Liver (tissue), 9 donors: ENCODE results near the gene CTTN. TPM values are rescaled to one million over a fixed set of nuclear protein-coding genes. Genes with fewer than 3 reads are reported as not detected.

ENCODE experiments used
- DNase-seq: peaks from one replicate; pipeline ENCODE4 v3.0.0-alpha.2; 2017; ENCODE audit warnings: low spot score
- H3K27ac ChIP-seq, 2 donors: one replicate each; pipeline ENCODE4 v1.7.0; 2013; ENCODE audit warnings: inconsistent platforms in 2 of 2, low read length in 2 of 2, control low read depth in 1 of 2, low read depth in 1 of 2, mild to moderate bottlenecking in 1 of 2
- H3K27me3 ChIP-seq, 4 donors: one replicate each; pipeline versions ENCODE4 v1.6.1 to v1.7.0; 2013; ENCODE audit warnings: low read length in 3 of 4, inconsistent platforms in 1 of 4, mild to moderate bottlenecking in 1 of 4, moderate library complexity in 1 of 4; ENCODE audit not compliant: control insufficient read depth in 4 of 4, insufficient read depth in 4 of 4
- H3K36me3 ChIP-seq, 4 donors: one replicate each; pipeline versions ENCODE4 v1.6.1 to v1.7.0; 2013; ENCODE audit warnings: low read length in 3 of 4, mild to moderate bottlenecking in 3 of 4, low read depth in 1 of 4, moderate library complexity in 1 of 4; ENCODE audit not compliant: control insufficient read depth in 4 of 4, insufficient read depth in 3 of 4
- H3K4me1 ChIP-seq, 4 donors: one replicate each; pipeline versions ENCODE4 v1.6.1 to v1.7.0; 2013; ENCODE audit warnings: low read length in 3 of 4, mild to moderate bottlenecking in 3 of 4, moderate library complexity in 1 of 4; ENCODE audit not compliant: control insufficient read depth in 4 of 4, insufficient read depth in 4 of 4
- H3K4me3 ChIP-seq, 3 donors: one replicate each; pipeline versions ENCODE4 v1.6.1 to v1.7.0; 2013; ENCODE audit warnings: low read length in 3 of 3, control low read depth in 1 of 3, low read depth in 1 of 3, mild to moderate bottlenecking in 1 of 3
- H3K9ac ChIP-seq, 2 donors: one replicate each; pipeline ENCODE4 v1.7.0; 2013; ENCODE audit warnings: low read length in 2 of 2, mild to moderate bottlenecking in 2 of 2, moderate library complexity in 2 of 2, control low read depth in 1 of 2, low read depth in 1 of 2
- H3K9me3 ChIP-seq, 4 donors: one replicate each; pipeline versions ENCODE4 v1.6.1 to v1.7.0; 2013; ENCODE audit warnings: low read length in 3 of 4; ENCODE audit not compliant: control insufficient read depth in 4 of 4
- EGR1 ChIP-seq, 2 donors: IDR thresholded peaks; 2 replicates each; pipeline ENCODE4 v1.6.1; 2016 to 2018; ENCODE audit warnings: antibody characterized with exemption in 2 of 2, low read depth in 2 of 2
- FOXA1 ChIP-seq: IDR thresholded peaks from 2 replicates; pipeline ENCODE4 v1.6.1; 2016; ENCODE audit warnings: antibody characterized with exemption
- GABPA ChIP-seq, 2 donors: IDR thresholded peaks in 1 of 2; conservative IDR thresholded peaks in 1 of 2; 2 replicates each; pipeline ENCODE4 v1.6.1; 2016; ENCODE audit warnings: antibody characterized with exemption in 2 of 2, mild to moderate bottlenecking in 1 of 2, moderate library complexity in 1 of 2
- HNF4A ChIP-seq, 2 donors: conservative IDR thresholded peaks; 2 replicates each; pipeline ENCODE4 v1.6.1; 2016; ENCODE audit warnings: antibody characterized with exemption in 2 of 2, mild to moderate bottlenecking in 2 of 2
- HNF4G ChIP-seq: IDR thresholded peaks from 2 replicates; pipeline ENCODE4 v1.6.1; 2016; ENCODE audit warnings: antibody characterized with exemption
- JUND ChIP-seq, 2 donors: IDR thresholded peaks; 2 replicates each; pipeline ENCODE4 v1.6.1; 2016; ENCODE audit warnings: antibody characterized with exemption in 2 of 2
- NR2F2 ChIP-seq: IDR thresholded peaks from 2 replicates; pipeline ENCODE4 v1.6.1; 2016; ENCODE audit warnings: antibody characterized with exemption
- RAD21 ChIP-seq, 2 donors: IDR thresholded peaks; 2 replicates each; pipeline ENCODE4 v1.6.1; 2016; ENCODE audit warnings: antibody characterized with exemption in 2 of 2, mild to moderate bottlenecking in 2 of 2
- RXRA ChIP-seq, 2 donors: IDR thresholded peaks; 2 replicates each; pipeline ENCODE4 v1.6.1; 2017 to 2018; ENCODE audit warnings: antibody characterized with exemption in 2 of 2, mild to moderate bottlenecking in 1 of 2
- SP1 ChIP-seq: IDR thresholded peaks from 2 replicates; pipeline ENCODE4 v1.6.1; 2018; ENCODE audit warnings: antibody characterized with exemption, mild to moderate bottlenecking
- TAF1 ChIP-seq: conservative IDR thresholded peaks from 2 replicates; pipeline ENCODE4 v1.6.1; 2016; ENCODE audit warnings: antibody characterized with exemption, mild to moderate bottlenecking
- YY1 ChIP-seq: IDR thresholded peaks from 2 replicates; pipeline ENCODE4 v1.6.1; 2016; ENCODE audit warnings: antibody characterized with exemption, mild to moderate bottlenecking
- WGBS: extraction: QIAGEN DNeasy Blood & Tissue Kit; methylation state at CpG from one replicate; pipeline ENCODE4 v1.1.7; 2013; 5-methylcytosine and 5-hydroxymethylcytosine counted together
- polyA plus RNA-seq, 2 donors: library from polyadenylated mRNA; stranded (reverse) in 1 of 2; unstranded in 1 of 2; fragments of 200-250 nt in 1 of 2; fragments of >200 nt in 1 of 2; fragmentation: Nextera tagmentation in 1 of 2; extraction: Ambion mirVana in 1 of 2; gene quantifications; one replicate each; pipeline versions ENCODE4 v1.2.1 to v1.2.3, GENCODE V29; 2013 to 2015
- total RNA-seq, 2 donors: library from RNA; depleted of rRNA; stranded (reverse); fragments of >200 nt; gene quantifications; one replicate each; pipeline ENCODE4 v1.2.3, GENCODE V29; 2014
- TF ChIP-seq, protein P1 (sequence below): IDR thresholded peaks from 2 replicates; pipeline ENCODE4 v1.6.1; 2016; ENCODE audit warnings: antibody characterized with exemption
- TF ChIP-seq, protein P2 (sequence below): IDR thresholded peaks from 2 replicates; pipeline ENCODE4 v1.6.1; 2016; ENCODE audit warnings: antibody characterized with exemption, mild to moderate bottlenecking
- TF ChIP-seq, protein P3 (sequence below): fragments of 150-350 bp; IDR thresholded peaks from 2 replicates; pipeline ENCODE4 v1.5.1; 2017; ENCODE audit warnings: improper control_type of control experiment, low read depth, low read length; ENCODE audit not compliant: missing input control
- TF ChIP-seq, protein P4 (sequence below): IDR thresholded peaks from 2 replicates; pipeline ENCODE4 v1.6.1; 2016; ENCODE audit warnings: antibody characterized with exemption
- donor health status: healthy.
- donor health status: healthy.
- donor health status: healthy.
- donor health status: healthy.
- donor health status: healthy.

Gene CTTN
- total and polyA plus RNA-seq, 4 donors = 38.7 to 136 (median 45.4) TPM

DNA sequence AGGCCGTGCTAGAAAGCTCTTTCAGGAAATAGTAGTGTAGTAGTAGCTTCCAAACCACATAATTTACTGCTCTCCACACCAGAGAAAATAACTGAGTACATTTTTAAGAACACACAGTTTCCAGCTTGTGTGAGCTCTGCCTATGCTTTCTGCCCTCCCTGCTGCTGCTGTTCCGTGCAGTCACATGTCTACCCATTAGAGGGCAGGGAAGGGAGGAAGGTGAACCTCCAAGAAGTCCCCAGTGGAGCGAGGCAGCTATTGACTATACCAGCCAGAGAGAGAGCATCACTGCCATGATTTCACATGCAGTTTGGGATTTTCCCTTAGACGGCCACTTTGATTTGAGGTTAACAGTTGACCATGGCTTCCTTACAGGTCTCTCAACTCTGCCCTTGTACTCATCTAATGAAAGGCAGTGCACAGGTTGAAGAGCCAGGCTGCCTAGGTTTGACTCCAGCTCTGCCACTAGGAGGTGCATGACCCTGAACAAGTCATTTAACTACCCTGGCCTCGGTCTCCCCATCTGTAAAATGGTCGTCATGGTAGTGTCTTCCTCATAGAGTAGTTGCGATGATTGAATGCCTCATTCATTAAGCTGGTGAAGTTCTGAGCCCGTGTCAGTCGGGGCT is 19.7 kb upstream of the CTTN start:
- peaks cover 6 to 61% (median 49%) of the 10 kb centered on the region in 4 donors for H3K36me3 ChIP-seq
- 85% methylated on average over 9 of the region's 9 CpGs for WGBS

DNA sequence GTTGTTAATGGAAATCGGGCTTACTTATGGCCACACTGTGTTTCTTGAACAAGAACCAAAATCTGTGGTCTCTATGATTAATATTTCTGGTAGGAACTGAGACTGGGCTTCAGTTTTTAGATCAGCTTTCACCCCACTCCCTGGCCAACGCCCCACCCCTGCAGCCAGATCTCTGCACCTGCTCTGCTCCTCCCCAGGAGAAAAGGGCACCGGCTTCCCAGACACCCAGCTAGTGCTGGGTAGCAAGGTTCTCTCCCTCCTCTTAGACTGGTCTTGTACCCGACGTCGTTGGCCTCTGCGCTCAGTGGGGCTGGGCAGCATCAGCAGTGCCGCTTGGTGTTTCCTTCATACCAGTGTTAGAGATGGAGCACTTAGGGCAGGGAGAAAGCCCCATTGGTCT is 17.0 kb upstream of the CTTN start:
- Histone ChIP-seq H3K27ac (no peak overlapping the region), H3K9me3 (no peaks in the 10 kb centered on the region), H3K36me3 (peaks cover 8 to 61% (median 39%) of the 10 kb centered on the region in 4 donors), H3K9ac (no peak overlapping the region), H3K4me1 (no peaks in the 10 kb centered on the region), H3K4me3 (no peak overlapping the region), H3K27me3 (no peaks in the 10 kb centered on the region)
- 93% methylated on average over 8 of the region's 8 CpGs for WGBS
- no peak for DNase-seq
- TF ChIP-seq YY1 (no peak), SP1 (no peak), RXRA (IDR thresholded peaks at IDR 0.05) (no peak), FOXA1 (no peak), HNF4A (conservative IDR thresholded peaks at IDR 0.05) (no peak), RAD21 (IDR thresholded peaks at IDR 0.05) (no peak), TAF1 (no peak), HNF4G (no peak), NR2F2 (no peak), GABPA (IDR thresholded peaks at IDR 0.05 in 1 of 2, conservative IDR thresholded peaks at IDR 0.05 in 1 of 2) (no peak), EGR1 (IDR thresholded peaks at IDR 0.05; ENCODE audit: low read depth in 2 of 2) (no peak), JUND (IDR thresholded peaks at IDR 0.05) (no peak)
- TF ChIP-seq, protein P1, sequence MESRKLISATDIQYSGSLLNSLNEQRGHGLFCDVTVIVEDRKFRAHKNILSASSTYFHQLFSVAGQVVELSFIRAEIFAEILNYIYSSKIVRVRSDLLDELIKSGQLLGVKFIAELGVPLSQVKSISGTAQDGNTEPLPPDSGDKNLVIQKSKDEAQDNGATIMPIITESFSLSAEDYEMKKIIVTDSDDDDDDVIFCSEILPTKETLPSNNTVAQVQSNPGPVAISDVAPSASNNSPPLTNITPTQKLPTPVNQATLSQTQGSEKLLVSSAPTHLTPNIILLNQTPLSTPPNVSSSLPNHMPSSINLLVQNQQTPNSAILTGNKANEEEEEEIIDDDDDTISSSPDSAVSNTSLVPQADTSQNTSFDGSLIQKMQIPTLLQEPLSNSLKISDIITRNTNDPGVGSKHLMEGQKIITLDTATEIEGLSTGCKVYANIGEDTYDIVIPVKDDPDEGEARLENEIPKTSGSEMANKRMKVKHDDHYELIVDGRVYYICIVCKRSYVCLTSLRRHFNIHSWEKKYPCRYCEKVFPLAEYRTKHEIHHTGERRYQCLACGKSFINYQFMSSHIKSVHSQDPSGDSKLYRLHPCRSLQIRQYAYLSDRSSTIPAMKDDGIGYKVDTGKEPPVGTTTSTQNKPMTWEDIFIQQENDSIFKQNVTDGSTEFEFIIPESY = no peak
- TF ChIP-seq, protein P2, sequence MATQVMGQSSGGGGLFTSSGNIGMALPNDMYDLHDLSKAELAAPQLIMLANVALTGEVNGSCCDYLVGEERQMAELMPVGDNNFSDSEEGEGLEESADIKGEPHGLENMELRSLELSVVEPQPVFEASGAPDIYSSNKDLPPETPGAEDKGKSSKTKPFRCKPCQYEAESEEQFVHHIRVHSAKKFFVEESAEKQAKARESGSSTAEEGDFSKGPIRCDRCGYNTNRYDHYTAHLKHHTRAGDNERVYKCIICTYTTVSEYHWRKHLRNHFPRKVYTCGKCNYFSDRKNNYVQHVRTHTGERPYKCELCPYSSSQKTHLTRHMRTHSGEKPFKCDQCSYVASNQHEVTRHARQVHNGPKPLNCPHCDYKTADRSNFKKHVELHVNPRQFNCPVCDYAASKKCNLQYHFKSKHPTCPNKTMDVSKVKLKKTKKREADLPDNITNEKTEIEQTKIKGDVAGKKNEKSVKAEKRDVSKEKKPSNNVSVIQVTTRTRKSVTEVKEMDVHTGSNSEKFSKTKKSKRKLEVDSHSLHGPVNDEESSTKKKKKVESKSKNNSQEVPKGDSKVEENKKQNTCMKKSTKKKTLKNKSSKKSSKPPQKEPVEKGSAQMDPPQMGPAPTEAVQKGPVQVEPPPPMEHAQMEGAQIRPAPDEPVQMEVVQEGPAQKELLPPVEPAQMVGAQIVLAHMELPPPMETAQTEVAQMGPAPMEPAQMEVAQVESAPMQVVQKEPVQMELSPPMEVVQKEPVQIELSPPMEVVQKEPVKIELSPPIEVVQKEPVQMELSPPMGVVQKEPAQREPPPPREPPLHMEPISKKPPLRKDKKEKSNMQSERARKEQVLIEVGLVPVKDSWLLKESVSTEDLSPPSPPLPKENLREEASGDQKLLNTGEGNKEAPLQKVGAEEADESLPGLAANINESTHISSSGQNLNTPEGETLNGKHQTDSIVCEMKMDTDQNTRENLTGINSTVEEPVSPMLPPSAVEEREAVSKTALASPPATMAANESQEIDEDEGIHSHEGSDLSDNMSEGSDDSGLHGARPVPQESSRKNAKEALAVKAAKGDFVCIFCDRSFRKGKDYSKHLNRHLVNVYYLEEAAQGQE = no peak
- TF ChIP-seq, protein P3, sequence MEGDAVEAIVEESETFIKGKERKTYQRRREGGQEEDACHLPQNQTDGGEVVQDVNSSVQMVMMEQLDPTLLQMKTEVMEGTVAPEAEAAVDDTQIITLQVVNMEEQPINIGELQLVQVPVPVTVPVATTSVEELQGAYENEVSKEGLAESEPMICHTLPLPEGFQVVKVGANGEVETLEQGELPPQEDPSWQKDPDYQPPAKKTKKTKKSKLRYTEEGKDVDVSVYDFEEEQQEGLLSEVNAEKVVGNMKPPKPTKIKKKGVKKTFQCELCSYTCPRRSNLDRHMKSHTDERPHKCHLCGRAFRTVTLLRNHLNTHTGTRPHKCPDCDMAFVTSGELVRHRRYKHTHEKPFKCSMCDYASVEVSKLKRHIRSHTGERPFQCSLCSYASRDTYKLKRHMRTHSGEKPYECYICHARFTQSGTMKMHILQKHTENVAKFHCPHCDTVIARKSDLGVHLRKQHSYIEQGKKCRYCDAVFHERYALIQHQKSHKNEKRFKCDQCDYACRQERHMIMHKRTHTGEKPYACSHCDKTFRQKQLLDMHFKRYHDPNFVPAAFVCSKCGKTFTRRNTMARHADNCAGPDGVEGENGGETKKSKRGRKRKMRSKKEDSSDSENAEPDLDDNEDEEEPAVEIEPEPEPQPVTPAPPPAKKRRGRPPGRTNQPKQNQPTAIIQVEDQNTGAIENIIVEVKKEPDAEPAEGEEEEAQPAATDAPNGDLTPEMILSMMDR = no peak
- TF ChIP-seq, protein P4, sequence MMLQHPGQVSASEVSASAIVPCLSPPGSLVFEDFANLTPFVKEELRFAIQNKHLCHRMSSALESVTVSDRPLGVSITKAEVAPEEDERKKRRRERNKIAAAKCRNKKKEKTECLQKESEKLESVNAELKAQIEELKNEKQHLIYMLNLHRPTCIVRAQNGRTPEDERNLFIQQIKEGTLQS = no peak

More for the DNA sequence above, 19.7 kb upstream of the CTTN start:
- Histone ChIP-seq H3K27me3 (no peaks in the 10 kb centered on the region), H3K9ac (no peak overlapping the region), H3K27ac (no peak overlapping the region), H3K9me3 (no peaks in the 10 kb centered on the region), H3K4me3 (no peak overlapping the region), H3K4me1 (no peaks in the 10 kb centered on the region)
- TF ChIP-seq JUND (IDR thresholded peaks at IDR 0.05) (no peak), TAF1 (no peak)
- TF ChIP-seq, protein P3 = no peak
- TF ChIP-seq, protein P1 = no peak
- no peak for DNase-seq
